ENCODE data around the gene NDUFA1. TPM values are rescaled to one million over a fixed set of nuclear protein-coding genes. Genes with fewer than 3 reads are reported as not detected.

NDUFA1 gene
- polyA plus RNA-seq, 1 donor from 2014 or later, result 270 TPM

DNA sequence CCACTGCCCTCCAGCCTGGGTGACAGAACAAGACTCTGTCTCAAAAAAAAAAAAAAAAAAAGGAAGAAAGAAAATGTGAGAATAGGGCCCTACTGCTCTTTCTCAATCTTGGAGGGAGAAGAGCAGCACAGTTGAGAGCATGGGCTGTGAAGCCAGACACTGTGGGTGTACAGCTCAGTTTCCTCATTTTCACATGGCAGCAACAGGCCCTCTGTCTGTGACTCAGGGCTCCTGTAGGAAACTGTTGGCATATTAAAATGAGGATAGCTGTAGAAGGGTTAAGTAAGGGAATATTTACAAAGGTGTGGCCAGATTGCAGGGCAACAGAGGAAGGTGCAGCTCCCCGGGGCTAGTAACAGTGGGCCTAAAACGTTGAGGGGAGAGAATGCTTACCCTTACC is 27.5 kb downstream of the NDUFA1 start:
- Histone ChIP-seq H3K4me3 (ENCODE audit: low read length) (no peak overlapping the region), H3F3A (ENCODE audit: insufficient read depth, low read length, poor library complexity, severe bottlenecking) (no peaks in the 10 kb centered on the region), H3K27ac (ENCODE audit: low read length) (no peak overlapping the region), H3K9me2 (ENCODE audit: insufficient read depth, low read length) (no peaks in the 10 kb centered on the region), H4K20me1 (ENCODE audit: insufficient read depth) (no peaks in the 10 kb centered on the region), H3K9ac (ENCODE audit: low read length) (no peak overlapping the region), H3K36me3 (ENCODE audit: insufficient read depth, low read length) (no peaks in the 10 kb centered on the region), H2AFZ (ENCODE audit: low read depth, low read length) (no peak overlapping the region), H3K4me2 (ENCODE audit: low read length) (no peak overlapping the region), H3K79me2 (replicated peaks; ENCODE audit: insufficient read depth, low read length) (no peaks in the 10 kb centered on the region), H3K27me3 (ENCODE audit: insufficient read depth, low read depth, low read length) (no peaks in the 10 kb centered on the region), H3K9me3 (ENCODE audit: low read length) (no peaks in the 10 kb centered on the region)
- TF ChIP-seq, protein P1, sequence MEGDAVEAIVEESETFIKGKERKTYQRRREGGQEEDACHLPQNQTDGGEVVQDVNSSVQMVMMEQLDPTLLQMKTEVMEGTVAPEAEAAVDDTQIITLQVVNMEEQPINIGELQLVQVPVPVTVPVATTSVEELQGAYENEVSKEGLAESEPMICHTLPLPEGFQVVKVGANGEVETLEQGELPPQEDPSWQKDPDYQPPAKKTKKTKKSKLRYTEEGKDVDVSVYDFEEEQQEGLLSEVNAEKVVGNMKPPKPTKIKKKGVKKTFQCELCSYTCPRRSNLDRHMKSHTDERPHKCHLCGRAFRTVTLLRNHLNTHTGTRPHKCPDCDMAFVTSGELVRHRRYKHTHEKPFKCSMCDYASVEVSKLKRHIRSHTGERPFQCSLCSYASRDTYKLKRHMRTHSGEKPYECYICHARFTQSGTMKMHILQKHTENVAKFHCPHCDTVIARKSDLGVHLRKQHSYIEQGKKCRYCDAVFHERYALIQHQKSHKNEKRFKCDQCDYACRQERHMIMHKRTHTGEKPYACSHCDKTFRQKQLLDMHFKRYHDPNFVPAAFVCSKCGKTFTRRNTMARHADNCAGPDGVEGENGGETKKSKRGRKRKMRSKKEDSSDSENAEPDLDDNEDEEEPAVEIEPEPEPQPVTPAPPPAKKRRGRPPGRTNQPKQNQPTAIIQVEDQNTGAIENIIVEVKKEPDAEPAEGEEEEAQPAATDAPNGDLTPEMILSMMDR (IDR thresholded peaks at IDR 0.05; ENCODE audit: poor library complexity, severe bottlenecking), result no peak
- TF ChIP-seq RAD21 (conservative IDR thresholded peaks at IDR 0.05) (no peak), EP300 (conservative IDR thresholded peaks at IDR 0.05; ENCODE audit: poor library complexity, severe bottlenecking) (no peak), POLR2AphosphoS5 (IDR thresholded peaks at IDR 0.05) (no peak), TAF1 (IDR thresholded peaks at IDR 0.05; ENCODE audit: low read depth) (no peak), MXI1 (conservative IDR thresholded peaks at IDR 0.05; ENCODE audit: poor library complexity, severe bottlenecking) (no peak), SMC3 (conservative IDR thresholded peaks at IDR 0.05; ENCODE audit: poor library complexity) (no peak), EZH2 (IDR thresholded peaks at IDR 0.05; ENCODE audit: borderline replicate concordance, insufficient read depth, low read length, poor library complexity, severe bottlenecking) (no peak)
- TF ChIP-seq, protein P2, sequence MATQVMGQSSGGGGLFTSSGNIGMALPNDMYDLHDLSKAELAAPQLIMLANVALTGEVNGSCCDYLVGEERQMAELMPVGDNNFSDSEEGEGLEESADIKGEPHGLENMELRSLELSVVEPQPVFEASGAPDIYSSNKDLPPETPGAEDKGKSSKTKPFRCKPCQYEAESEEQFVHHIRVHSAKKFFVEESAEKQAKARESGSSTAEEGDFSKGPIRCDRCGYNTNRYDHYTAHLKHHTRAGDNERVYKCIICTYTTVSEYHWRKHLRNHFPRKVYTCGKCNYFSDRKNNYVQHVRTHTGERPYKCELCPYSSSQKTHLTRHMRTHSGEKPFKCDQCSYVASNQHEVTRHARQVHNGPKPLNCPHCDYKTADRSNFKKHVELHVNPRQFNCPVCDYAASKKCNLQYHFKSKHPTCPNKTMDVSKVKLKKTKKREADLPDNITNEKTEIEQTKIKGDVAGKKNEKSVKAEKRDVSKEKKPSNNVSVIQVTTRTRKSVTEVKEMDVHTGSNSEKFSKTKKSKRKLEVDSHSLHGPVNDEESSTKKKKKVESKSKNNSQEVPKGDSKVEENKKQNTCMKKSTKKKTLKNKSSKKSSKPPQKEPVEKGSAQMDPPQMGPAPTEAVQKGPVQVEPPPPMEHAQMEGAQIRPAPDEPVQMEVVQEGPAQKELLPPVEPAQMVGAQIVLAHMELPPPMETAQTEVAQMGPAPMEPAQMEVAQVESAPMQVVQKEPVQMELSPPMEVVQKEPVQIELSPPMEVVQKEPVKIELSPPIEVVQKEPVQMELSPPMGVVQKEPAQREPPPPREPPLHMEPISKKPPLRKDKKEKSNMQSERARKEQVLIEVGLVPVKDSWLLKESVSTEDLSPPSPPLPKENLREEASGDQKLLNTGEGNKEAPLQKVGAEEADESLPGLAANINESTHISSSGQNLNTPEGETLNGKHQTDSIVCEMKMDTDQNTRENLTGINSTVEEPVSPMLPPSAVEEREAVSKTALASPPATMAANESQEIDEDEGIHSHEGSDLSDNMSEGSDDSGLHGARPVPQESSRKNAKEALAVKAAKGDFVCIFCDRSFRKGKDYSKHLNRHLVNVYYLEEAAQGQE (IDR thresholded peaks at IDR 0.05; ENCODE audit: borderline replicate concordance), result no peak

DNA sequence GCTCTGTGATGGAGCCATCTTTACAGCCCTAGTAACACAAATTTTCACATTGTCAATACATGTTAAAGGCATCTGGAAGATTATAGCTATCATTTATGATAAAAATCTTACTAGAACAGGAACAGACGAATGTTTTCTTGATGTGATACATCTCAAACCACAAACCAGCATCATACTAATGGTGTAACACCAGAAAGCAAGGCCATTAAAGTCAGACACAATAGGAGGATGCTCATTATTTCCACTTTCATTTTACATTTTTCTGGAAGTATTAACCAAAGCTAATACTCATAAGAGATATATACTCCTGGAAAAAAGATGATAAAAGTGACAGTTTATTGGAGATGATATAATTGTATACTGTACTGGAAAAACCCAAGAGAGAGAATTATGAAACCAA is 29.3 kb downstream of the NDUFA1 start:
- TF ChIP-seq RAD21 (conservative IDR thresholded peaks at IDR 0.05) (no peak), MXI1 (conservative IDR thresholded peaks at IDR 0.05; ENCODE audit: poor library complexity, severe bottlenecking) (no peak), POLR2AphosphoS5 (IDR thresholded peaks at IDR 0.05) (no peak), TAF1 (IDR thresholded peaks at IDR 0.05; ENCODE audit: low read depth) (no peak), EZH2 (IDR thresholded peaks at IDR 0.05; ENCODE audit: borderline replicate concordance, insufficient read depth, low read length, poor library complexity, severe bottlenecking) (no peak), EP300 (conservative IDR thresholded peaks at IDR 0.05; ENCODE audit: poor library complexity, severe bottlenecking) (no peak), SMC3 (conservative IDR thresholded peaks at IDR 0.05; ENCODE audit: poor library complexity) (no peak)
- TF ChIP-seq, protein P1 (IDR thresholded peaks at IDR 0.05; ENCODE audit: poor library complexity, severe bottlenecking), result no peak
- TF ChIP-seq, protein P2 (IDR thresholded peaks at IDR 0.05; ENCODE audit: borderline replicate concordance), result no peak
- Histone ChIP-seq H3K4me2 (ENCODE audit: low read length) (no peak overlapping the region), H3K27ac (ENCODE audit: low read length) (no peak overlapping the region), H3K27me3 (ENCODE audit: insufficient read depth, low read depth, low read length) (no peaks in the 10 kb centered on the region), H3K9ac (ENCODE audit: low read length) (no peak overlapping the region), H3K4me3 (ENCODE audit: low read length) (no peak overlapping the region), H2AFZ (ENCODE audit: low read depth, low read length) (no peak overlapping the region), H3K9me3 (ENCODE audit: low read length) (no peaks in the 10 kb centered on the region), H3K79me2 (replicated peaks; ENCODE audit: insufficient read depth, low read length) (no peaks in the 10 kb centered on the region), H3K36me3 (ENCODE audit: insufficient read depth, low read length) (no peaks in the 10 kb centered on the region), H3K9me2 (ENCODE audit: insufficient read depth, low read length) (no peaks in the 10 kb centered on the region), H3F3A (ENCODE audit: insufficient read depth, low read length, poor library complexity, severe bottlenecking) (no peaks in the 10 kb centered on the region), H4K20me1 (ENCODE audit: insufficient read depth) (no peaks in the 10 kb centered on the region)

Data from neural cell (in vitro differentiated cells).